SK-N-SH (cell line): ENCODE results near the gene MND1.

Experiments
- CHD2 ChIP-seq: fragments of 150-350 bp; IDR thresholded peaks from 2 replicates; pipeline ENCODE4 v1.6.1; 2018; ENCODE audit warnings: low read length; ENCODE audit not compliant: partially characterized antibody
- EP300 ChIP-seq, 2 experiments: IDR thresholded peaks; 2 replicates each; pipeline versions ENCODE4 v1.4.0 to v1.6.1; 2012; ENCODE audit warnings: borderline replicate concordance in 1 of 2, low read depth in 1 of 2, low read length in 1 of 2
- FOSL2 ChIP-seq: IDR thresholded peaks from 2 replicates; pipeline ENCODE4 v1.4.0; 2012; ENCODE audit warnings: low read depth, mild to moderate bottlenecking, moderate library complexity, borderline replicate concordance
- MEF2A ChIP-seq: IDR thresholded peaks from 2 replicates; pipeline ENCODE4 v1.4.0; 2012; ENCODE audit warnings: low read depth, borderline replicate concordance
- RAD21 ChIP-seq: IDR thresholded peaks from 2 replicates; pipeline ENCODE4 v1.6.1; 2012; ENCODE audit warnings: mild to moderate bottlenecking, low read length
- RCOR1 ChIP-seq: fragments of 150-350 bp; IDR thresholded peaks from 2 replicates; pipeline ENCODE4 v1.6.1; 2017; ENCODE audit warnings: antibody characterized with exemption, low read length
- RXRA ChIP-seq: IDR thresholded peaks from 2 replicates; pipeline ENCODE4 v1.4.0; 2012; ENCODE audit warnings: low read depth, mild to moderate bottlenecking, borderline replicate concordance
- SMC3 ChIP-seq: IDR thresholded peaks from 2 replicates; pipeline ENCODE4 v1.6.1; 2012; ENCODE audit warnings: low read depth, low read length, improper control_type of control experiment
- TF ChIP-seq, protein P1 (sequence below): IDR thresholded peaks from 2 replicates; pipeline ENCODE4 v1.6.1; 2012; ENCODE audit warnings: mild to moderate bottlenecking, low read depth, low read length, moderate library complexity
- TF ChIP-seq, protein P2 (sequence below): IDR thresholded peaks from 2 replicates; pipeline ENCODE4 v1.4.0; 2012; ENCODE audit warnings: low read depth, borderline replicate concordance
- TF ChIP-seq, protein P3 (sequence below): fragments of 200-600 bp; sonication (generic); IDR thresholded peaks from 2 replicates; pipeline ENCODE4 v1.6.1; 2017; ENCODE audit warnings: antibody characterized with exemption, mild to moderate bottlenecking, moderate library complexity
- TF ChIP-seq, protein P4 (sequence below): IDR thresholded peaks from 2 replicates; pipeline ENCODE4 v1.4.0; 2012; ENCODE audit warnings: low read depth, borderline replicate concordance
- TF ChIP-seq, protein P5 (sequence below): IDR thresholded peaks from 2 replicates; pipeline ENCODE4; 2012

DNA sequence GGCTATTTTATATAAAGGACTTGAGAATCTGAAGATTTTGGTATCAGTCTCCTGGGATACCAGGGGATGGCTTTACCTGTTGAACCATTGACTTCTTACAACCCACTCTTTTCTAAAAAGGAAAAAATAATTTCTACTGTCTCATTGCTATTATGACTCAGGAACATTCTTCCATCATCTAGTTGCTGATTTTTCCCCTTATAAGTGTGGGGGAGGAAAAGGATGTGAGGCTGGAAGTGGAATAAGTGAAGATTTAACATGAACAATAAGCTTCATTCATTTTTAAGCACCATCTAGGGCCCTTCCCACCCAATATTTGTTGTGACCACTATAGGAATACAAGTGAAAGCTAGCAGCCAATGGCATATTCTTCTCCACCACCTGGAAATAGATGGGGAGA, 10.6 kb upstream of the MND1 start:
- TF ChIP-seq, protein P1, sequence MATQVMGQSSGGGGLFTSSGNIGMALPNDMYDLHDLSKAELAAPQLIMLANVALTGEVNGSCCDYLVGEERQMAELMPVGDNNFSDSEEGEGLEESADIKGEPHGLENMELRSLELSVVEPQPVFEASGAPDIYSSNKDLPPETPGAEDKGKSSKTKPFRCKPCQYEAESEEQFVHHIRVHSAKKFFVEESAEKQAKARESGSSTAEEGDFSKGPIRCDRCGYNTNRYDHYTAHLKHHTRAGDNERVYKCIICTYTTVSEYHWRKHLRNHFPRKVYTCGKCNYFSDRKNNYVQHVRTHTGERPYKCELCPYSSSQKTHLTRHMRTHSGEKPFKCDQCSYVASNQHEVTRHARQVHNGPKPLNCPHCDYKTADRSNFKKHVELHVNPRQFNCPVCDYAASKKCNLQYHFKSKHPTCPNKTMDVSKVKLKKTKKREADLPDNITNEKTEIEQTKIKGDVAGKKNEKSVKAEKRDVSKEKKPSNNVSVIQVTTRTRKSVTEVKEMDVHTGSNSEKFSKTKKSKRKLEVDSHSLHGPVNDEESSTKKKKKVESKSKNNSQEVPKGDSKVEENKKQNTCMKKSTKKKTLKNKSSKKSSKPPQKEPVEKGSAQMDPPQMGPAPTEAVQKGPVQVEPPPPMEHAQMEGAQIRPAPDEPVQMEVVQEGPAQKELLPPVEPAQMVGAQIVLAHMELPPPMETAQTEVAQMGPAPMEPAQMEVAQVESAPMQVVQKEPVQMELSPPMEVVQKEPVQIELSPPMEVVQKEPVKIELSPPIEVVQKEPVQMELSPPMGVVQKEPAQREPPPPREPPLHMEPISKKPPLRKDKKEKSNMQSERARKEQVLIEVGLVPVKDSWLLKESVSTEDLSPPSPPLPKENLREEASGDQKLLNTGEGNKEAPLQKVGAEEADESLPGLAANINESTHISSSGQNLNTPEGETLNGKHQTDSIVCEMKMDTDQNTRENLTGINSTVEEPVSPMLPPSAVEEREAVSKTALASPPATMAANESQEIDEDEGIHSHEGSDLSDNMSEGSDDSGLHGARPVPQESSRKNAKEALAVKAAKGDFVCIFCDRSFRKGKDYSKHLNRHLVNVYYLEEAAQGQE, result no peak
- TF ChIP-seq RCOR1 (no peak), RXRA (no peak), CHD2 (no peak), SMC3 (no peak), RAD21 (no peak), EP300 (IDR thresholded peaks at IDR 0.05; ENCODE audit: borderline replicate concordance in 1 of 2, low read depth in 1 of 2, low read length in 1 of 2) (no peak), MEF2A (no peak), FOSL2 (no peak)
- TF ChIP-seq, protein P2, sequence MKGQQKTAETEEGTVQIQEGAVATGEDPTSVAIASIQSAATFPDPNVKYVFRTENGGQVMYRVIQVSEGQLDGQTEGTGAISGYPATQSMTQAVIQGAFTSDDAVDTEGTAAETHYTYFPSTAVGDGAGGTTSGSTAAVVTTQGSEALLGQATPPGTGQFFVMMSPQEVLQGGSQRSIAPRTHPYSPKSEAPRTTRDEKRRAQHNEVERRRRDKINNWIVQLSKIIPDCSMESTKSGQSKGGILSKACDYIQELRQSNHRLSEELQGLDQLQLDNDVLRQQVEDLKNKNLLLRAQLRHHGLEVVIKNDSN, result no peak
- TF ChIP-seq, protein P3, sequence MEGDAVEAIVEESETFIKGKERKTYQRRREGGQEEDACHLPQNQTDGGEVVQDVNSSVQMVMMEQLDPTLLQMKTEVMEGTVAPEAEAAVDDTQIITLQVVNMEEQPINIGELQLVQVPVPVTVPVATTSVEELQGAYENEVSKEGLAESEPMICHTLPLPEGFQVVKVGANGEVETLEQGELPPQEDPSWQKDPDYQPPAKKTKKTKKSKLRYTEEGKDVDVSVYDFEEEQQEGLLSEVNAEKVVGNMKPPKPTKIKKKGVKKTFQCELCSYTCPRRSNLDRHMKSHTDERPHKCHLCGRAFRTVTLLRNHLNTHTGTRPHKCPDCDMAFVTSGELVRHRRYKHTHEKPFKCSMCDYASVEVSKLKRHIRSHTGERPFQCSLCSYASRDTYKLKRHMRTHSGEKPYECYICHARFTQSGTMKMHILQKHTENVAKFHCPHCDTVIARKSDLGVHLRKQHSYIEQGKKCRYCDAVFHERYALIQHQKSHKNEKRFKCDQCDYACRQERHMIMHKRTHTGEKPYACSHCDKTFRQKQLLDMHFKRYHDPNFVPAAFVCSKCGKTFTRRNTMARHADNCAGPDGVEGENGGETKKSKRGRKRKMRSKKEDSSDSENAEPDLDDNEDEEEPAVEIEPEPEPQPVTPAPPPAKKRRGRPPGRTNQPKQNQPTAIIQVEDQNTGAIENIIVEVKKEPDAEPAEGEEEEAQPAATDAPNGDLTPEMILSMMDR, result no peak
- TF ChIP-seq, protein P4, sequence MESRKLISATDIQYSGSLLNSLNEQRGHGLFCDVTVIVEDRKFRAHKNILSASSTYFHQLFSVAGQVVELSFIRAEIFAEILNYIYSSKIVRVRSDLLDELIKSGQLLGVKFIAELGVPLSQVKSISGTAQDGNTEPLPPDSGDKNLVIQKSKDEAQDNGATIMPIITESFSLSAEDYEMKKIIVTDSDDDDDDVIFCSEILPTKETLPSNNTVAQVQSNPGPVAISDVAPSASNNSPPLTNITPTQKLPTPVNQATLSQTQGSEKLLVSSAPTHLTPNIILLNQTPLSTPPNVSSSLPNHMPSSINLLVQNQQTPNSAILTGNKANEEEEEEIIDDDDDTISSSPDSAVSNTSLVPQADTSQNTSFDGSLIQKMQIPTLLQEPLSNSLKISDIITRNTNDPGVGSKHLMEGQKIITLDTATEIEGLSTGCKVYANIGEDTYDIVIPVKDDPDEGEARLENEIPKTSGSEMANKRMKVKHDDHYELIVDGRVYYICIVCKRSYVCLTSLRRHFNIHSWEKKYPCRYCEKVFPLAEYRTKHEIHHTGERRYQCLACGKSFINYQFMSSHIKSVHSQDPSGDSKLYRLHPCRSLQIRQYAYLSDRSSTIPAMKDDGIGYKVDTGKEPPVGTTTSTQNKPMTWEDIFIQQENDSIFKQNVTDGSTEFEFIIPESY, result no peak
- TF ChIP-seq, protein P5, sequence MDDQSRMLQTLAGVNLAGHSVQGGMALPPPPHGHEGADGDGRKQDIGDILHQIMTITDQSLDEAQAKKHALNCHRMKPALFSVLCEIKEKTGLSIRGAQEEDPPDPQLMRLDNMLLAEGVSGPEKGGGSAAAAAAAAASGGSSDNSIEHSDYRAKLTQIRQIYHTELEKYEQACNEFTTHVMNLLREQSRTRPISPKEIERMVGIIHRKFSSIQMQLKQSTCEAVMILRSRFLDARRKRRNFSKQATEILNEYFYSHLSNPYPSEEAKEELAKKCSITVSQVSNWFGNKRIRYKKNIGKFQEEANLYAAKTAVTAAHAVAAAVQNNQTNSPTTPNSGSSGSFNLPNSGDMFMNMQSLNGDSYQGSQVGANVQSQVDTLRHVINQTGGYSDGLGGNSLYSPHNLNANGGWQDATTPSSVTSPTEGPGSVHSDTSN, result no peak
